GM23338 (cell line): ENCODE results near the gene JAZF1. TPM values are rescaled to one million over a fixed set of nuclear protein-coding genes. Genes with fewer than 3 reads are reported as not detected.

Experiments used
- ATAC-seq: fragments of 200-7000 bp; cut with Tn5 transposase; 3 replicates; pipeline ENCODE4 v1.9.1; 2020
- DNase-seq: peaks from one replicate; pipeline ENCODE4 v3.0.0-alpha.2; 2015; ENCODE audit warnings: low spot score
- H2AFZ ChIP-seq: fragments of 200-600 bp; sonication (generic); 2 replicates; pipeline ENCODE4 v1.8.0; 2016; ENCODE audit warnings: antibody characterized with exemption, mild to moderate bottlenecking, moderate library complexity
- H3F3A ChIP-seq: fragments of 200-600 bp; sonication (generic); replicated peaks from 2 replicates; pipeline ENCODE4 v1.8.0; 2017; ENCODE audit warnings: antibody characterized with exemption, mixed run types, low read depth
- H3K27ac ChIP-seq: fragments of 200-600 bp; sonication (generic); 2 replicates; pipeline ENCODE4 v1.6.1; 2016; ENCODE audit warnings: low read depth
- H3K27me3 ChIP-seq: fragments of 200-600 bp; sonication (generic); 2 replicates; pipeline ENCODE4 v1.8.0; 2016; ENCODE audit warnings: mild to moderate bottlenecking, mixed run types, moderate library complexity; ENCODE audit not compliant: insufficient read depth
- H3K36me3 ChIP-seq: fragments of 200-600 bp; sonication (generic); 2 replicates; pipeline ENCODE4 v1.8.0; 2016; ENCODE audit warnings: mild to moderate bottlenecking; ENCODE audit not compliant: insufficient read depth
- H3K4me1 ChIP-seq: fragments of 200-600 bp; sonication (generic); 2 replicates; pipeline ENCODE4 v1.8.0; 2016; ENCODE audit warnings: mild to moderate bottlenecking, moderate library complexity; ENCODE audit not compliant: insufficient read depth
- H3K4me2 ChIP-seq: fragments of 200-600 bp; sonication (generic); 2 replicates; pipeline ENCODE4 v1.7.1; 2017; ENCODE audit warnings: mixed run types
- H3K4me3 ChIP-seq: fragments of 200-600 bp; sonication (generic); 2 replicates; pipeline ENCODE4 v1.6.1; 2016; ENCODE audit warnings: mixed run types
- H3K79me2 ChIP-seq: fragments of 200-600 bp; sonication (generic); replicated peaks from 2 replicates; pipeline ENCODE4 v1.8.0; 2017; ENCODE audit warnings: mild to moderate bottlenecking; ENCODE audit not compliant: insufficient read depth
- H3K9me2 ChIP-seq: fragments of 200-600 bp; sonication (generic); 2 replicates; pipeline ENCODE4 v1.8.0; 2017; ENCODE audit not compliant: insufficient read depth
- H4K20me1 ChIP-seq: fragments of 200-600 bp; sonication (generic); replicated peaks from 2 replicates; pipeline ENCODE4 v1.8.0; 2017; ENCODE audit warnings: mild to moderate bottlenecking; ENCODE audit not compliant: insufficient read depth
- H3K27ac Mint-ChIP-seq: 2 replicates; pipeline ENCODE4 v1.8.0; 2020; ENCODE audit warnings: inconsistent platforms, mild to moderate bottlenecking, moderate library complexity, mixed read lengths
- H3K27me3 Mint-ChIP-seq: 3 replicates; pipeline ENCODE4 v1.8.0; 2022; ENCODE audit warnings: low read depth, mild to moderate bottlenecking, moderate library complexity, mixed read lengths, inconsistent platforms; ENCODE audit not compliant: insufficient read depth, poor library complexity
- H3K36me3 Mint-ChIP-seq: 3 replicates; pipeline ENCODE4 v1.8.0; 2021; ENCODE audit warnings: low read depth, mild to moderate bottlenecking, inconsistent platforms, moderate library complexity, mixed read lengths
- H3K4me1 Mint-ChIP-seq: 3 replicates; pipeline ENCODE4 v1.8.0; 2020; ENCODE audit warnings: mild to moderate bottlenecking, inconsistent platforms, mixed read lengths
- H3K4me3 Mint-ChIP-seq: 3 replicates; pipeline ENCODE4 v1.8.0; 2021; ENCODE audit warnings: moderate library complexity, mild to moderate bottlenecking, inconsistent platforms, mixed read lengths
- H3K9me3 Mint-ChIP-seq: 3 replicates; pipeline ENCODE4 v1.8.0; 2020; ENCODE audit warnings: moderate library complexity, mild to moderate bottlenecking, inconsistent platforms, mixed read lengths
- CREB1 ChIP-seq: fragments of 250-450 bp; sonication (Bioruptor Pico); IDR thresholded peaks from 2 replicates; pipeline ENCODE4 v1.5.0; 2020; ENCODE audit warnings: low read depth, mild to moderate bottlenecking, moderate library complexity
- EZH2 ChIP-seq: fragments of 200-600 bp; sonication (generic); IDR thresholded peaks from one replicate; pipeline ENCODE4 v1.8.0; 2017; ENCODE audit warnings: antibody characterized with exemption, mild to moderate bottlenecking, low read depth; ENCODE audit not compliant: unreplicated experiment
- ZNF114 ChIP-seq: fragments of 250-450 bp; sonication (Bioruptor Pico); IDR thresholded peaks from 2 replicates; pipeline ENCODE4 v1.5.0; 2020; ENCODE audit warnings: mild to moderate bottlenecking, moderate library complexity
- polyA plus RNA-seq: library from polyadenylated mRNA; unstranded; fragments of >200 nt; fragmentation: Nextera tagmentation; extraction: Ambion mirVana; gene quantifications from 2 replicates; pipeline ENCODE4 v1.2.1, GENCODE V29; 2016
- total RNA-seq: library from RNA; depleted of rRNA; stranded (reverse); fragments of >200 nt; shearing (Covaris generic); gene quantifications from 2 replicates; pipeline ENCODE4 v1.2.3, GENCODE V29; 2014
- TF ChIP-seq, protein P1 (sequence below): fragments of 250-450 bp; sonication (Bioruptor Pico); IDR thresholded peaks from 2 replicates; pipeline ENCODE4 v1.5.0; 2020; ENCODE audit warnings: mild to moderate bottlenecking, moderate library complexity

JAZF1 gene
- total and polyA plus RNA-seq, 2 experiments from 2014 or later: 12.2 to 22.2 TPM

- TF ChIP-seq, protein P1, sequence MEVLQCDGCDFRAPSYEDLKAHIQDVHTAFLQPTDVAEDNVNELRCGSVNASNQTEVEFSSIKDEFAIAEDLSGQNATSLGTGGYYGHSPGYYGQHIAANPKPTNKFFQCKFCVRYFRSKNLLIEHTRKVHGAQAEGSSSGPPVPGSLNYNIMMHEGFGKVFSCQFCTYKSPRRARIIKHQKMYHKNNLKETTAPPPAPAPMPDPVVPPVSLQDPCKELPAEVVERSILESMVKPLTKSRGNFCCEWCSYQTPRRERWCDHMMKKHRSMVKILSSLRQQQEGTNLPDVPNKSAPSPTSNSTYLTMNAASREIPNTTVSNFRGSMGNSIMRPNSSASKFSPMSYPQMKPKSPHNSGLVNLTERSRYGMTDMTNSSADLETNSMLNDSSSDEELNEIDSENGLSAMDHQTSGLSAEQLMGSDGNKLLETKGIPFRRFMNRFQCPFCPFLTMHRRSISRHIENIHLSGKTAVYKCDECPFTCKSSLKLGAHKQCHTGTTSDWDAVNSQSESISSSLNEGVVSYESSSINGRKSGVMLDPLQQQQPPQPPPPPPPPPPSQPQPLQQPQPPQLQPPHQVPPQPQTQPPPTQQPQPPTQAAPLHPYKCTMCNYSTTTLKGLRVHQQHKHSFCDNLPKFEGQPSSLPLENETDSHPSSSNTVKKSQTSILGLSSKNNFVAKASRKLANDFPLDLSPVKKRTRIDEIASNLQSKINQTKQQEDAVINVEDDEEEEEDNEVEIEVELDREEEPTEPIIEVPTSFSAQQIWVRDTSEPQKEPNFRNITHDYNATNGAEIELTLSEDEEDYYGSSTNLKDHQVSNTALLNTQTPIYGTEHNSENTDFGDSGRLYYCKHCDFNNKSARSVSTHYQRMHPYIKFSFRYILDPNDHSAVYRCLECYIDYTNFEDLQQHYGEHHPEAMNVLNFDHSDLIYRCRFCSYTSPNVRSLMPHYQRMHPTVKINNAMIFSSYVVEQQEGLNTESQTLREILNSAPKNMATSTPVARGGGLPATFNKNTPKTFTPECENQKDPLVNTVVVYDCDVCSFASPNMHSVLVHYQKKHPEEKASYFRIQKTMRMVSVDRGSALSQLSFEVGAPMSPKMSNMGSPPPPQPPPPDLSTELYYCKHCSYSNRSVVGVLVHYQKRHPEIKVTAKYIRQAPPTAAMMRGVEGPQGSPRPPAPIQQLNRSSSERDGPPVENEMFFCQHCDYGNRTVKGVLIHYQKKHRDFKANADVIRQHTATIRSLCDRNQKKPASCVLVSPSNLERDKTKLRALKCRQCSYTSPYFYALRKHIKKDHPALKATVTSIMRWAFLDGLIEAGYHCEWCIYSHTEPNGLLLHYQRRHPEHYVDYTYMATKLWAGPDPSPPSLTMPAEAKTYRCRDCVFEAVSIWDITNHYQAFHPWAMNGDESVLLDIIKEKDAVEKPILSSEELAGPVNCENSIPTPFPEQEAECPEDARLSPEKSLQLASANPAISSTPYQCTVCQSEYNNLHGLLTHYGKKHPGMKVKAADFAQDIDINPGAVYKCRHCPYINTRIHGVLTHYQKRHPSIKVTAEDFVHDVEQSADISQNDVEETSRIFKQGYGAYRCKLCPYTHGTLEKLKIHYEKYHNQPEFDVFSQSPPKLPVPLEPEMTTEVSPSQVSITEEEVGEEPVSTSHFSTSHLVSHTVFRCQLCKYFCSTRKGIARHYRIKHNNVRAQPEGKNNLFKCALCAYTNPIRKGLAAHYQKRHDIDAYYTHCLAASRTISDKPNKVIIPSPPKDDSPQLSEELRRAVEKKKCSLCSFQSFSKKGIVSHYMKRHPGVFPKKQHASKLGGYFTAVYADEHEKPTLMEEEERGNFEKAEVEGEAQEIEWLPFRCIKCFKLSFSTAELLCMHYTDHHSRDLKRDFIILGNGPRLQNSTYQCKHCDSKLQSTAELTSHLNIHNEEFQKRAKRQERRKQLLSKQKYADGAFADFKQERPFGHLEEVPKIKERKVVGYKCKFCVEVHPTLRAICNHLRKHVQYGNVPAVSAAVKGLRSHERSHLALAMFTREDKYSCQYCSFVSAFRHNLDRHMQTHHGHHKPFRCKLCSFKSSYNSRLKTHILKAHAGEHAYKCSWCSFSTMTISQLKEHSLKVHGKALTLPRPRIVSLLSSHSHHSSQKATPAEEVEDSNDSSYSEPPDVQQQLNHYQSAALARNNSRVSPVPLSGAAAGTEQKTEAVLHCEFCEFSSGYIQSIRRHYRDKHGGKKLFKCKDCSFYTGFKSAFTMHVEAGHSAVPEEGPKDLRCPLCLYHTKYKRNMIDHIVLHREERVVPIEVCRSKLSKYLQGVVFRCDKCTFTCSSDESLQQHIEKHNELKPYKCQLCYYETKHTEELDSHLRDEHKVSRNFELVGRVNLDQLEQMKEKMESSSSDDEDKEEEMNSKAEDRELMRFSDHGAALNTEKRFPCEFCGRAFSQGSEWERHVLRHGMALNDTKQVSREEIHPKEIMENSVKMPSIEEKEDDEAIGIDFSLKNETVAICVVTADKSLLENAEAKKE (CRISPR knock-in tag): no peak
- no peak for TF ChIP-seq ZNF114
Observed at GRCh38 chr7:28029051-28029450, 151.5 kb downstream of the JAZF1 start (continued).

DNA sequence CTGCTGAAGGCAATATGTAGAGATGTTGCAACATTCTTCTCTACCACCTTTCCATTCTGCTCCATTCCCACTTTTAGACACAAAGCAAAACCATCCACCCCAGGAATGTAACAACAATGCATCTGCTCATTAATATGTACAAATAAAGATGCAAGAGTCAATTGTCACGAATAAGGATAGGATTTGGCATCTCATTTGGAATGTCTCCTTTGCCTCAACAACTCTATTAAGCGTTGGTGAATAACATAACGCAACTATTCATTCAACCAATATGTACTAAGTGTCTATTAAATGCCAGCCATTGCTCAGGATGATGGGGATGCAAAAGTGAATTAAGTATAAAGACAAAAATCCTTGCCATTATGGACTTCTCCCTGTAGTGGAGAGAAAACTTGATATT is 152.1 kb downstream of the JAZF1 start:
- Mint-ChIP-seq H3K36me3 (no peaks in the 10 kb centered on the region), H3K4me1 (peaks cover 19% of the 10 kb centered on the region), H3K27me3 (no peaks in the 10 kb centered on the region), H3K9me3 (no peaks in the 10 kb centered on the region), H3K27ac (no peak overlapping the region), H3K4me3 (no peak overlapping the region)
- H3K9me2 ChIP-seq: no peaks in the 10 kb centered on the region
- H3K79me2 ChIP-seq: no peaks in the 10 kb centered on the region
- no peaks in the 10 kb centered on the region for H3K36me3 ChIP-seq
- H4K20me1 ChIP-seq: 0 out of 2 replicates have a peak, but pooled peaks cover 14% of the 10 kb centered on the region
- H3K4me2 ChIP-seq: no peak overlapping the region
- no peaks in the 10 kb centered on the region for H3K27me3 ChIP-seq
- H2AFZ ChIP-seq: no peak overlapping the region
- ATAC-seq: no peak
- H3K27ac ChIP-seq: no peak overlapping the region
- no peak overlapping the region for H3K4me3 ChIP-seq
- DNase-seq: no peak
- no peaks in the 10 kb centered on the region for H3F3A ChIP-seq
- peaks cover 24% of the 10 kb centered on the region for H3K4me1 ChIP-seq
- TF ChIP-seq CREB1 (CRISPR knock-in tag): no peak

DNA sequence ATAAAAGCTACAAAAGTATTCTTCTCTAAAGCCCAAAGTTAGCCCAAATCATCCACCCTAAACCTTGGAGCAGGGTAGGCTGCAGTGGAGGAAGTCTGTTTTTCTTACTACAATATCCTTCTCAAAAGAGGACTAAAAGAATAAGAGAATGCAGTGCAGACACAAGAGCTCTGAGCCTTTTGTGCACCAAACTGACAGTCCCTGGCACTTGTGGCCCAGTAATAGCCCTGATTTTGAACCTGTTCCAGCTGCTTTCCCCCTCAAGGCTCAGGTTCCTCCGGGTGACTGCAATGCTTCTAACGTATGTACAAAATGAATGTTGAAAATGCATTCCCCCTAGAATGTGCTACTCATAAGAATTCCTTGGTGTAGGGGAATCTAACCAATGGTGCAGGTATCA is 154.4 kb downstream of the JAZF1 start:
- Histone ChIP-seq H3K27ac (no peak overlapping the region), H3K27me3 (no peaks in the 10 kb centered on the region), H2AFZ (no peak overlapping the region), H3K4me1 (peaks cover 7% of the 10 kb centered on the region; the same call in 1 of the 2 replicates), H3K9me2 (no peaks in the 10 kb centered on the region), H3K79me2 (no peaks in the 10 kb centered on the region; the same call in 1 of the 2 replicates), H3K4me2 (no peak overlapping the region), H3K36me3 (no peaks in the 10 kb centered on the region), H4K20me1 (0 out of 2 replicates have a peak, but pooled peaks cover 9% of the 10 kb centered on the region), H3K4me3 (no peak overlapping the region), H3F3A (no peaks in the 10 kb centered on the region)
- ATAC-seq (no peak), DNase-seq (no peak)
- no peaks in the 10 kb centered on the region for H3K36me3 Mint-ChIP-seq
- TF ChIP-seq ZNF114 (no peak), EZH2 (no peak)
- peaks cover 8% of the 10 kb centered on the region; the same call in 2 of the 3 replicates for H3K4me1 Mint-ChIP-seq
- no peaks in the 10 kb centered on the region for H3K27me3 Mint-ChIP-seq
- H3K4me3 Mint-ChIP-seq: no peak overlapping the region
- no peaks in the 10 kb centered on the region for H3K9me3 Mint-ChIP-seq
- no peak overlapping the region for H3K27ac Mint-ChIP-seq
